HepG2 (cell line): ENCODE measurements around the gene ZMPSTE24. TPM values are rescaled to one million over a fixed set of nuclear protein-coding genes. Genes with fewer than 3 reads are reported as not detected.
A peak's percentile ranks its signal among the peaks of the same experiment; 100 is the strongest.

ENCODE experiments used
- AGO2 ChIP-seq: fragments of 200-400 bp; formaldehyde crosslinking; optimal IDR thresholded peaks from 2 replicates; pipeline ENCODE3; 2017; ENCODE audit warnings: mild to moderate bottlenecking, low read depth, low read length, moderate library complexity
- BORCS8-MEF2B ChIP-seq: sonication (generic); formaldehyde crosslinking; IDR thresholded peaks from 2 replicates; pipeline ENCODE4 v1.8.0; 2022; ENCODE audit warnings: mild to moderate bottlenecking, missing genetic modification reagents
- CREB1 ChIP-seq, 2 experiments: fragments of 450-650 bp in 1 of 2; IDR thresholded peaks; 2 replicates each; pipeline ENCODE4 v1.6.1; 2016 to 2017; ENCODE audit warnings: control low read depth in 1 of 2, mild to moderate bottlenecking in 1 of 2, missing compliant biosample characterization in 1 of 2, missing genetic modification characterization in 1 of 2
- GATAD1 ChIP-seq: IDR thresholded peaks from 2 replicates; pipeline ENCODE4 v1.6.1; 2016; ENCODE audit warnings: missing genetic modification reagents, missing compliant biosample characterization
- HOXD1 ChIP-seq: sonication (generic); formaldehyde crosslinking; IDR thresholded peaks from 2 replicates; pipeline ENCODE4 v1.5.0; 2020; ENCODE audit warnings: missing genetic modification reagents
- KLF16 ChIP-seq, 2 experiments: sonication (generic) in 1 of 2; formaldehyde crosslinking in 1 of 2; IDR thresholded peaks; 2 replicates each; pipeline versions ENCODE4 v1.6.1 to v1.8.0; 2016 to 2023; ENCODE audit warnings: missing genetic modification reagents in 2 of 2, missing compliant biosample characterization in 1 of 2
- MAFG ChIP-seq: sonication (generic); formaldehyde crosslinking; IDR thresholded peaks from 2 replicates; pipeline ENCODE4 v1.5.1; 2020; ENCODE audit warnings: mild to moderate bottlenecking, missing genetic modification reagents
- MBNL3 ChIP-seq: fragments of 250-450 bp; sonication (Bioruptor Pico); conservative IDR thresholded peaks from 2 replicates; pipeline ENCODE4 v1.8.0; 2022; ENCODE audit warnings: mild to moderate bottlenecking, inconsistent platforms
- MED1 ChIP-seq: sonication (generic); formaldehyde crosslinking; IDR thresholded peaks from 2 replicates; pipeline ENCODE4 v1.4.0; 2020; ENCODE audit warnings: missing genetic modification reagents
- NPAS2 ChIP-seq: sonication (generic); formaldehyde crosslinking; IDR thresholded peaks from 2 replicates; pipeline ENCODE4 v1.8.0; 2022; ENCODE audit warnings: mild to moderate bottlenecking, missing genetic modification reagents, borderline replicate concordance
- REL ChIP-seq: sonication (generic); formaldehyde crosslinking; conservative IDR thresholded peaks from 2 replicates; pipeline ENCODE4 v1.8.0; 2022; ENCODE audit warnings: mild to moderate bottlenecking, missing genetic modification reagents, moderate library complexity
- RNF2 ChIP-seq: fragments of 450-650 bp; conservative IDR thresholded peaks from 2 replicates; pipeline ENCODE4 v1.6.1; 2016; ENCODE audit warnings: low read depth
- TAF15 ChIP-seq: fragments of 200-400 bp; formaldehyde crosslinking; IDR thresholded peaks from one replicate; pipeline ENCODE4 v1.6.1; 2018; ENCODE audit warnings: mild to moderate bottlenecking, low read depth, low read length; ENCODE audit not compliant: poor library complexity, severe bottlenecking
- TBL1XR1 ChIP-seq: fragments of 150-350 bp; IDR thresholded peaks from 2 replicates; pipeline ENCODE4 v1.6.1; 2014; ENCODE audit warnings: borderline replicate concordance, low read length; ENCODE audit not compliant: partially characterized antibody
- TFDP1 ChIP-seq: IDR thresholded peaks from 2 replicates; pipeline ENCODE4 v1.6.1; 2016; ENCODE audit warnings: missing compliant biosample characterization, missing genetic modification reagents, borderline replicate concordance
- THYN1 ChIP-seq: sonication (generic); formaldehyde crosslinking; IDR thresholded peaks from 2 replicates; pipeline ENCODE4 v1.8.1; 2023; ENCODE audit warnings: low read depth, mild to moderate bottlenecking, moderate library complexity, missing genetic modification reagents, borderline replicate concordance
- YEATS2 ChIP-seq: sonication (generic); formaldehyde crosslinking; IDR thresholded peaks from 2 replicates; pipeline ENCODE4 v1.4.0; 2020; ENCODE audit warnings: missing genetic modification reagents, borderline replicate concordance
- ZNF256 ChIP-seq: sonication (generic); formaldehyde crosslinking; conservative IDR thresholded peaks from 2 replicates; pipeline ENCODE4 v1.4.0; 2020; ENCODE audit warnings: missing genetic modification reagents
- ZNF382 ChIP-seq: sonication (generic); formaldehyde crosslinking; IDR thresholded peaks from 2 replicates; pipeline ENCODE4 v1.5.0; 2020; ENCODE audit warnings: missing genetic modification reagents, mild to moderate bottlenecking, borderline replicate concordance
- ZNF512B ChIP-seq: sonication (generic); formaldehyde crosslinking; IDR thresholded peaks from 2 replicates; pipeline ENCODE4 v1.5.1; 2020; ENCODE audit warnings: missing genetic modification reagents, mild to moderate bottlenecking, borderline replicate concordance
- ZNF563 ChIP-seq: sonication (generic); formaldehyde crosslinking; IDR thresholded peaks from 2 replicates; pipeline ENCODE4 v1.8.0; 2022; ENCODE audit warnings: mild to moderate bottlenecking, moderate library complexity, missing genetic modification reagents
- ZNF720 ChIP-seq: sonication (generic); formaldehyde crosslinking; IDR thresholded peaks from 2 replicates; pipeline ENCODE4 v1.4.0; 2020; ENCODE audit warnings: missing genetic modification reagents
- ZNF746 ChIP-seq: sonication (generic); formaldehyde crosslinking; IDR thresholded peaks from 2 replicates; pipeline ENCODE4 v1.8.0; 2022; ENCODE audit warnings: mild to moderate bottlenecking, missing genetic modification reagents
- ZNF784 ChIP-seq: sonication (generic); formaldehyde crosslinking; IDR thresholded peaks from 2 replicates; pipeline ENCODE4 v1.5.1; 2020; ENCODE audit warnings: missing genetic modification reagents, mild to moderate bottlenecking, borderline replicate concordance
- polyA plus RNA-seq, 8 experiments: library from polyadenylated mRNA; depleted of rRNA in 3 of 8; stranded (reverse) in 7 of 8; unstranded in 1 of 8; fragments of >200 nt; fragmentation: Illumina TruSeq in 4 of 8; extraction: Trizol in 4 of 8; gene quantifications; 2 replicates each; pipeline versions ENCODE4 v1.2.1 to v1.2.3, GENCODE V29; 2011 to 2016; ENCODE audit warnings: low read depth in 4 of 8, missing spikeins in 1 of 8, mixed read lengths in 1 of 8; ENCODE audit not compliant: insufficient read depth in 1 of 8
- total RNA-seq, 5 experiments: library from RNA; depleted of rRNA; stranded (reverse); fragments of >200 nt; fragmentation: Illumina TruSeq; extraction: Trizol; gene quantifications; 2 replicates each; pipeline ENCODE4 v1.2.3, GENCODE V29; 2016; ENCODE audit warnings: low read depth in 1 of 5

Gene ZMPSTE24
- total and polyA plus RNA-seq, 2 of the 13 experiments (the other 11 are each of a cell fraction or from before 2014, with no cell fraction given): 13.6 to 60.2 TPM

- TF ChIP-seq GATAD1 (CRISPR knock-in tag): peak; percentile 97
- TF ChIP-seq THYN1: no peak
- TF ChIP-seq KLF16 (CRISPR knock-in tag; IDR thresholded peaks at IDR 0.05): peak in 1 of 2 experiments; percentile 96; a peak in 2 of 4 replicates
- TF ChIP-seq NPAS2 (CRISPR knock-in tag): no peak
- TF ChIP-seq BORCS8-MEF2B (CRISPR knock-in tag): peak; percentile 70; the same call in 1 of the 2 replicates
- TF ChIP-seq MED1 (CRISPR knock-in tag): peak; percentile 61; the same call in 1 of the 2 replicates
- no peak for TF ChIP-seq ZNF382 (CRISPR knock-in tag)
- peak; percentile 47 for TF ChIP-seq AGO2
- TF ChIP-seq TFDP1 (CRISPR knock-in tag): peak; percentile 80
- TF ChIP-seq ZNF746: peak; percentile 91
- TF ChIP-seq ZNF256 (CRISPR knock-in tag): no peak
- peak; percentile 82 for TF ChIP-seq ZNF512B (CRISPR knock-in tag)
- 0 out of 2 replicates have a peak, but pooled peaks have one; percentile 22 for TF ChIP-seq RNF2
- peak; percentile 82 for TF ChIP-seq ZNF784 (CRISPR knock-in tag)
- TF ChIP-seq ZNF720: 0 out of 2 replicates have a peak, but pooled peaks have one; percentile 19
- TF ChIP-seq MBNL3: no peak
- TF ChIP-seq MAFG (CRISPR knock-in tag): no peak
- no peak for TF ChIP-seq HOXD1
- peak; percentile 97 for TF ChIP-seq YEATS2
- peak; percentile 34 for TF ChIP-seq TBL1XR1
- peak; percentile 84 for TF ChIP-seq CREB1 (IDR thresholded peaks at IDR 0.05)
- TF ChIP-seq CREB1 (CRISPR knock-in tag; IDR thresholded peaks at IDR 0.05): peak; percentile 94
- TF ChIP-seq TAF15: no peak
- peak; percentile 80; the same call in 1 of the 2 replicates for TF ChIP-seq ZNF563
- peak; percentile 64; the same call in 1 of the 2 replicates for TF ChIP-seq REL (CRISPR knock-in tag)
These were observed at the start of gene ZMPSTE24 (continued) for GRCh38 chr1:40257688-40258444.
